Stimulated activated CD4-positive, alpha-beta T cell treated with anti-CD3 and anti-CD28 coated beads, Interleukin-4, amount 100 ng/mL, for 24 hours (primary cell): ENCODE measurements around the gene ITIH2.
"Not testable (repeated sequence)": the region's sequence is repeated elsewhere in the genome, so short reads cannot be mapped to it uniquely, and the experiment has no call there.

Experiments
- DNase-seq: peaks from one replicate; pipeline ENCODE4 v3.0.0-alpha.2; 2020

The ITIH2 gene

GRCh38 chr10:7696545-7696944, 6.6 kb upstream of the ITIH2 start:
- no peak for DNase-seq

- no peak for DNase-seq
Measured at GRCh38 chr10:7697426-7697825, 5.7 kb upstream of the ITIH2 start.

- DNase-seq: no peak
Measured at GRCh38 chr10:7700577-7701125, 2.5 kb upstream of the ITIH2 start.

GRCh38 chr10:7701158-7701742, 1.9 kb upstream of the ITIH2 start:
- DNase-seq: no peak

GRCh38 chr10:7702288-7702812, 766 bp upstream of the ITIH2 start:
- no peak for DNase-seq

GRCh38 chr10:7704071-7705016, 1.2 kb downstream of the ITIH2 start:
- no peak for DNase-seq

GRCh38 chr10:7705341-7705740, 2.2 kb downstream of the ITIH2 start:
- DNase-seq: no peak

- DNase-seq: no peak
Measured at GRCh38 chr10:7706534-7707073, 3.5 kb downstream of the ITIH2 start.

- no peak for DNase-seq
Measured at GRCh38 chr10:7707102-7707501, 4.0 kb downstream of the ITIH2 start.

GRCh38 chr10:7707858-7708622, 4.9 kb downstream of the ITIH2 start:
- no peak for DNase-seq

- no peak for DNase-seq
Measured at GRCh38 chr10:7708832-7709231, 5.7 kb downstream of the ITIH2 start.

- DNase-seq: no peak
Measured at GRCh38 chr10:7710446-7710845, 7.3 kb downstream of the ITIH2 start.

- DNase-seq: not testable (repeated sequence)
Measured at GRCh38 chr10:7711075-7711474, 8.0 kb downstream of the ITIH2 start.

GRCh38 chr10:7715515-7715914, 12.4 kb downstream of the ITIH2 start:
- no peak for DNase-seq

- DNase-seq: no peak
Measured at GRCh38 chr10:7717767-7718166, 14.7 kb downstream of the ITIH2 start.

GRCh38 chr10:7718685-7719084, 15.6 kb downstream of the ITIH2 start:
- no peak for DNase-seq

- no peak for DNase-seq
Measured at GRCh38 chr10:7720478-7720877, 17.4 kb downstream of the ITIH2 start.

- no peak for DNase-seq
Measured at GRCh38 chr10:7722927-7723529, 19.9 kb downstream of the ITIH2 start.

GRCh38 chr10:7734821-7735220, 31.7 kb downstream of the ITIH2 start:
- no peak for DNase-seq

- DNase-seq: no peak
Measured at GRCh38 chr10:7738536-7739407, 35.7 kb downstream of the ITIH2 start.

GRCh38 chr10:7744307-7744706, 41.2 kb downstream of the ITIH2 start:
- DNase-seq: no peak
